GM23338 (cell line): Measurements from ENCODE around the gene MT2A. TPM values are rescaled to one million over a fixed set of nuclear protein-coding genes. Genes with fewer than 3 reads are reported as not detected.

Experiments used
- ATAC-seq: fragments of 200-7000 bp; cut with Tn5 transposase; 3 replicates; pipeline ENCODE4 v1.9.1; 2020
- DNase-seq: peaks from one replicate; pipeline ENCODE4 v3.0.0-alpha.2; 2015; ENCODE audit warnings: low spot score
- H2AFZ ChIP-seq: fragments of 200-600 bp; sonication (generic); 2 replicates; pipeline ENCODE4 v1.8.0; 2016; ENCODE audit warnings: antibody characterized with exemption, mild to moderate bottlenecking, moderate library complexity
- H3F3A ChIP-seq: fragments of 200-600 bp; sonication (generic); replicated peaks from 2 replicates; pipeline ENCODE4 v1.8.0; 2017; ENCODE audit warnings: antibody characterized with exemption, mixed run types, low read depth
- H3K27ac ChIP-seq: fragments of 200-600 bp; sonication (generic); 2 replicates; pipeline ENCODE4 v1.6.1; 2016; ENCODE audit warnings: low read depth
- H3K27me3 ChIP-seq: fragments of 200-600 bp; sonication (generic); 2 replicates; pipeline ENCODE4 v1.8.0; 2016; ENCODE audit warnings: mild to moderate bottlenecking, mixed run types, moderate library complexity; ENCODE audit not compliant: insufficient read depth
- H3K36me3 ChIP-seq: fragments of 200-600 bp; sonication (generic); 2 replicates; pipeline ENCODE4 v1.8.0; 2016; ENCODE audit warnings: mild to moderate bottlenecking; ENCODE audit not compliant: insufficient read depth
- H3K4me1 ChIP-seq: fragments of 200-600 bp; sonication (generic); 2 replicates; pipeline ENCODE4 v1.8.0; 2016; ENCODE audit warnings: mild to moderate bottlenecking, moderate library complexity; ENCODE audit not compliant: insufficient read depth
- H3K4me2 ChIP-seq: fragments of 200-600 bp; sonication (generic); 2 replicates; pipeline ENCODE4 v1.7.1; 2017; ENCODE audit warnings: mixed run types
- H3K4me3 ChIP-seq: fragments of 200-600 bp; sonication (generic); 2 replicates; pipeline ENCODE4 v1.6.1; 2016; ENCODE audit warnings: mixed run types
- H3K79me2 ChIP-seq: fragments of 200-600 bp; sonication (generic); replicated peaks from 2 replicates; pipeline ENCODE4 v1.8.0; 2017; ENCODE audit warnings: mild to moderate bottlenecking; ENCODE audit not compliant: insufficient read depth
- H3K9me2 ChIP-seq: fragments of 200-600 bp; sonication (generic); 2 replicates; pipeline ENCODE4 v1.8.0; 2017; ENCODE audit not compliant: insufficient read depth
- H4K20me1 ChIP-seq: fragments of 200-600 bp; sonication (generic); replicated peaks from 2 replicates; pipeline ENCODE4 v1.8.0; 2017; ENCODE audit warnings: mild to moderate bottlenecking; ENCODE audit not compliant: insufficient read depth
- H3K27ac Mint-ChIP-seq: 2 replicates; pipeline ENCODE4 v1.8.0; 2020; ENCODE audit warnings: inconsistent platforms, mild to moderate bottlenecking, moderate library complexity, mixed read lengths
- H3K27me3 Mint-ChIP-seq: 3 replicates; pipeline ENCODE4 v1.8.0; 2022; ENCODE audit warnings: low read depth, mild to moderate bottlenecking, moderate library complexity, mixed read lengths, inconsistent platforms; ENCODE audit not compliant: insufficient read depth, poor library complexity
- H3K36me3 Mint-ChIP-seq: 3 replicates; pipeline ENCODE4 v1.8.0; 2021; ENCODE audit warnings: low read depth, mild to moderate bottlenecking, inconsistent platforms, moderate library complexity, mixed read lengths
- H3K4me1 Mint-ChIP-seq: 3 replicates; pipeline ENCODE4 v1.8.0; 2020; ENCODE audit warnings: mild to moderate bottlenecking, inconsistent platforms, mixed read lengths
- H3K4me3 Mint-ChIP-seq: 3 replicates; pipeline ENCODE4 v1.8.0; 2021; ENCODE audit warnings: moderate library complexity, mild to moderate bottlenecking, inconsistent platforms, mixed read lengths
- H3K9me3 Mint-ChIP-seq: 3 replicates; pipeline ENCODE4 v1.8.0; 2020; ENCODE audit warnings: moderate library complexity, mild to moderate bottlenecking, inconsistent platforms, mixed read lengths
- CREB1 ChIP-seq: fragments of 250-450 bp; sonication (Bioruptor Pico); IDR thresholded peaks from 2 replicates; pipeline ENCODE4 v1.5.0; 2020; ENCODE audit warnings: low read depth, mild to moderate bottlenecking, moderate library complexity
- ETS1 ChIP-seq: IDR thresholded peaks from 2 replicates; pipeline ENCODE4 v1.6.1; 2016; ENCODE audit warnings: antibody characterized with exemption
- JUNB ChIP-seq: IDR thresholded peaks from one replicate; pipeline ENCODE4 v1.6.1; 2016; ENCODE audit warnings: antibody characterized with exemption; ENCODE audit not compliant: unreplicated experiment
- POLR2AphosphoS5 ChIP-seq: IDR thresholded peaks from 2 replicates; pipeline ENCODE4 v1.6.1; 2016; ENCODE audit warnings: antibody characterized with exemption, low read depth
- STAT1 ChIP-seq: IDR thresholded peaks from one replicate; pipeline ENCODE4 v1.6.1; 2016; ENCODE audit warnings: antibody characterized with exemption; ENCODE audit not compliant: unreplicated experiment
- ZNF114 ChIP-seq: fragments of 250-450 bp; sonication (Bioruptor Pico); IDR thresholded peaks from 2 replicates; pipeline ENCODE4 v1.5.0; 2020; ENCODE audit warnings: mild to moderate bottlenecking, moderate library complexity
- ZNF331 ChIP-seq: fragments of 250-450 bp; sonication (Bioruptor Pico); IDR thresholded peaks from 2 replicates; pipeline ENCODE4 v1.5.0; 2020; ENCODE audit warnings: low read depth, mild to moderate bottlenecking, moderate library complexity
- ZNF462 ChIP-seq: fragments of 250-450 bp; sonication (Bioruptor Pico); IDR thresholded peaks from 2 replicates; pipeline ENCODE4 v1.5.0; 2020; ENCODE audit warnings: mild to moderate bottlenecking, moderate library complexity
- polyA plus RNA-seq: library from polyadenylated mRNA; unstranded; fragments of >200 nt; fragmentation: Nextera tagmentation; extraction: Ambion mirVana; gene quantifications from 2 replicates; pipeline ENCODE4 v1.2.1, GENCODE V29; 2016
- total RNA-seq: library from RNA; depleted of rRNA; stranded (reverse); fragments of >200 nt; shearing (Covaris generic); gene quantifications from 2 replicates; pipeline ENCODE4 v1.2.3, GENCODE V29; 2014
- TF ChIP-seq, protein P1 (sequence below), 2 experiments: fragments of 200-600 bp in 1 of 2; sonication (generic) in 1 of 2; conservative IDR thresholded peaks; 2 replicates each; pipeline versions ENCODE4 v1.5.1 to v1.6.1; 2016 to 2017; ENCODE audit warnings: antibody characterized with exemption in 2 of 2, low read depth in 2 of 2, mild to moderate bottlenecking in 2 of 2, moderate library complexity in 1 of 2
- TF ChIP-seq, protein P2 (sequence below): IDR thresholded peaks from one replicate; pipeline ENCODE4 v1.6.1; 2018; ENCODE audit warnings: antibody characterized with exemption; ENCODE audit not compliant: unreplicated experiment

The MT2A gene
- total and polyA plus RNA-seq, 2 experiments from 2014 or later = 13.9 to 243 TPM

GRCh38 chr16:56605475-56605874, 2.9 kb upstream of the MT2A start:
- no peaks in the 10 kb centered on the region for H3K36me3 ChIP-seq
- no peaks in the 10 kb centered on the region for H3K79me2 ChIP-seq
- ATAC-seq (no peak), DNase-seq (no peak)
- no peak overlapping the region for H3K4me2 ChIP-seq
- H3K9me2 ChIP-seq = no peaks in the 10 kb centered on the region
- no peak overlapping the region for H2AFZ ChIP-seq
- TF ChIP-seq POLR2AphosphoS5 = no peak
- no peak for TF ChIP-seq ZNF114
- no peak for TF ChIP-seq ZNF462 (CRISPR knock-in tag)
- peaks cover 36% of the 10 kb centered on the region for H3K27me3 Mint-ChIP-seq
- H3K27ac Mint-ChIP-seq = no peak overlapping the region
- H3F3A ChIP-seq = peaks cover 14% of the 10 kb centered on the region; the same call in 1 of the 2 replicates
- no peaks in the 10 kb centered on the region for H3K9me3 Mint-ChIP-seq
- peaks cover 47% of the 10 kb centered on the region for H3K27me3 ChIP-seq
- H3K27ac ChIP-seq = no peak overlapping the region
- no peaks in the 10 kb centered on the region for H4K20me1 ChIP-seq
- H3K4me1 ChIP-seq = peaks cover 22% of the 10 kb centered on the region
- H3K4me3 ChIP-seq = no peak overlapping the region
- H3K4me3 Mint-ChIP-seq = no peak overlapping the region
- H3K4me1 Mint-ChIP-seq = peaks cover 30% of the 10 kb centered on the region
- H3K36me3 Mint-ChIP-seq = peaks cover 9% of the 10 kb centered on the region; the same call in 2 of the 3 replicates

GRCh38 chr16:56606071-56606475, 2.3 kb upstream of the MT2A start:
- TF ChIP-seq JUNB (no peak), CREB1 (CRISPR knock-in tag) (no peak), ETS1 (no peak), POLR2AphosphoS5 (no peak), STAT1 (no peak), ZNF331 (CRISPR knock-in tag) (no peak)
- TF ChIP-seq, protein P1, sequence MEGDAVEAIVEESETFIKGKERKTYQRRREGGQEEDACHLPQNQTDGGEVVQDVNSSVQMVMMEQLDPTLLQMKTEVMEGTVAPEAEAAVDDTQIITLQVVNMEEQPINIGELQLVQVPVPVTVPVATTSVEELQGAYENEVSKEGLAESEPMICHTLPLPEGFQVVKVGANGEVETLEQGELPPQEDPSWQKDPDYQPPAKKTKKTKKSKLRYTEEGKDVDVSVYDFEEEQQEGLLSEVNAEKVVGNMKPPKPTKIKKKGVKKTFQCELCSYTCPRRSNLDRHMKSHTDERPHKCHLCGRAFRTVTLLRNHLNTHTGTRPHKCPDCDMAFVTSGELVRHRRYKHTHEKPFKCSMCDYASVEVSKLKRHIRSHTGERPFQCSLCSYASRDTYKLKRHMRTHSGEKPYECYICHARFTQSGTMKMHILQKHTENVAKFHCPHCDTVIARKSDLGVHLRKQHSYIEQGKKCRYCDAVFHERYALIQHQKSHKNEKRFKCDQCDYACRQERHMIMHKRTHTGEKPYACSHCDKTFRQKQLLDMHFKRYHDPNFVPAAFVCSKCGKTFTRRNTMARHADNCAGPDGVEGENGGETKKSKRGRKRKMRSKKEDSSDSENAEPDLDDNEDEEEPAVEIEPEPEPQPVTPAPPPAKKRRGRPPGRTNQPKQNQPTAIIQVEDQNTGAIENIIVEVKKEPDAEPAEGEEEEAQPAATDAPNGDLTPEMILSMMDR (conservative IDR thresholded peaks at IDR 0.05; ENCODE audit: low read depth in 2 of 2) = no peak
- TF ChIP-seq, protein P2, sequence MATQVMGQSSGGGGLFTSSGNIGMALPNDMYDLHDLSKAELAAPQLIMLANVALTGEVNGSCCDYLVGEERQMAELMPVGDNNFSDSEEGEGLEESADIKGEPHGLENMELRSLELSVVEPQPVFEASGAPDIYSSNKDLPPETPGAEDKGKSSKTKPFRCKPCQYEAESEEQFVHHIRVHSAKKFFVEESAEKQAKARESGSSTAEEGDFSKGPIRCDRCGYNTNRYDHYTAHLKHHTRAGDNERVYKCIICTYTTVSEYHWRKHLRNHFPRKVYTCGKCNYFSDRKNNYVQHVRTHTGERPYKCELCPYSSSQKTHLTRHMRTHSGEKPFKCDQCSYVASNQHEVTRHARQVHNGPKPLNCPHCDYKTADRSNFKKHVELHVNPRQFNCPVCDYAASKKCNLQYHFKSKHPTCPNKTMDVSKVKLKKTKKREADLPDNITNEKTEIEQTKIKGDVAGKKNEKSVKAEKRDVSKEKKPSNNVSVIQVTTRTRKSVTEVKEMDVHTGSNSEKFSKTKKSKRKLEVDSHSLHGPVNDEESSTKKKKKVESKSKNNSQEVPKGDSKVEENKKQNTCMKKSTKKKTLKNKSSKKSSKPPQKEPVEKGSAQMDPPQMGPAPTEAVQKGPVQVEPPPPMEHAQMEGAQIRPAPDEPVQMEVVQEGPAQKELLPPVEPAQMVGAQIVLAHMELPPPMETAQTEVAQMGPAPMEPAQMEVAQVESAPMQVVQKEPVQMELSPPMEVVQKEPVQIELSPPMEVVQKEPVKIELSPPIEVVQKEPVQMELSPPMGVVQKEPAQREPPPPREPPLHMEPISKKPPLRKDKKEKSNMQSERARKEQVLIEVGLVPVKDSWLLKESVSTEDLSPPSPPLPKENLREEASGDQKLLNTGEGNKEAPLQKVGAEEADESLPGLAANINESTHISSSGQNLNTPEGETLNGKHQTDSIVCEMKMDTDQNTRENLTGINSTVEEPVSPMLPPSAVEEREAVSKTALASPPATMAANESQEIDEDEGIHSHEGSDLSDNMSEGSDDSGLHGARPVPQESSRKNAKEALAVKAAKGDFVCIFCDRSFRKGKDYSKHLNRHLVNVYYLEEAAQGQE = no peak
- Histone ChIP-seq H4K20me1 (no peaks in the 10 kb centered on the region), H3K4me2 (no peak overlapping the region), H2AFZ (no peak overlapping the region), H3F3A (peaks cover 14% of the 10 kb centered on the region; the same call in 1 of the 2 replicates), H3K79me2 (no peaks in the 10 kb centered on the region), H3K4me3 (no peak overlapping the region), H3K4me1 (peaks cover 22% of the 10 kb centered on the region), H3K36me3 (no peaks in the 10 kb centered on the region), H3K27me3 (peaks cover 53% of the 10 kb centered on the region), H3K27ac (no peak overlapping the region), H3K9me2 (no peaks in the 10 kb centered on the region)
- ATAC-seq (no peak), DNase-seq (no peak)
- Mint-ChIP-seq H3K27ac (no peak overlapping the region), H3K4me3 (no peak overlapping the region), H3K9me3 (no peaks in the 10 kb centered on the region), H3K27me3 (peaks cover 39% of the 10 kb centered on the region), H3K4me1 (peaks cover 34% of the 10 kb centered on the region), H3K36me3 (peaks cover 9% of the 10 kb centered on the region; the same call in 2 of the 3 replicates)
